ENCODE measurements around the gene TRAF3.
"Not testable (repeated sequence)": the region's sequence is repeated elsewhere in the genome, so short reads cannot be mapped to it uniquely, and the experiment has no call there.

TRAF3 gene

GRCh38 chr14:102892651-102893050, 115.4 kb downstream of the TRAF3 start:
- DNase-seq (ENCODE audit: low spot score): no peak

GRCh38 chr14:102893452-102893851, 116.2 kb downstream of the TRAF3 start:
- DNase-seq (ENCODE audit: low spot score): peak; percentile 90

GRCh38 chr14:102896735-102897134, 119.5 kb downstream of the TRAF3 start:
- not testable (repeated sequence) for DNase-seq (ENCODE audit: low spot score)

- no peak for DNase-seq (ENCODE audit: low spot score)
These were observed 120.2 kb downstream of the TRAF3 start for GRCh38 chr14:102897299-102898027.

GRCh38 chr14:102898298-102898697, 121.0 kb downstream of the TRAF3 start:
- no peak for DNase-seq (ENCODE audit: low spot score)

GRCh38 chr14:102898776-102899515, 121.7 kb downstream of the TRAF3 start:
- DNase-seq (ENCODE audit: low spot score): no peak

GRCh38 chr14:102899516-102899900, 122.3 kb downstream of the TRAF3 start:
- DNase-seq (ENCODE audit: low spot score): no peak

GRCh38 chr14:102900631-102901571, 123.7 kb downstream of the TRAF3 start:
- no peak for DNase-seq (ENCODE audit: low spot score)

- no peak for DNase-seq (ENCODE audit: low spot score)
These were observed 124.4 kb downstream of the TRAF3 start for GRCh38 chr14:102901633-102902032.

- no peak for DNase-seq (ENCODE audit: low spot score)
These were observed 124.8 kb downstream of the TRAF3 start for GRCh38 chr14:102902086-102902485.

GRCh38 chr14:102902523-102903247, 125.4 kb downstream of the TRAF3 start:
- DNase-seq (ENCODE audit: low spot score): no peak

GRCh38 chr14:102903248-102903888, 126.1 kb downstream of the TRAF3 start:
- DNase-seq (ENCODE audit: low spot score): no peak

GRCh38 chr14:102903889-102904512, 126.8 kb downstream of the TRAF3 start:
- no peak for DNase-seq (ENCODE audit: low spot score)

- DNase-seq (ENCODE audit: low spot score): no peak
These were observed 128.2 kb downstream of the TRAF3 start for GRCh38 chr14:102905116-102906108.

GRCh38 chr14:102906616-102907302, 129.5 kb downstream of the TRAF3 start:
- no peak for DNase-seq (ENCODE audit: low spot score)

GRCh38 chr14:102907303-102907844, 130.1 kb downstream of the TRAF3 start:
- DNase-seq (ENCODE audit: low spot score): no peak

- DNase-seq (ENCODE audit: low spot score): no peak
These were observed 130.9 kb downstream of the TRAF3 start for GRCh38 chr14:102907980-102908730.

Measured in AG08395 (cell line).